RWPE2 (cell line): ENCODE results near the gene DNAJB5.
"Not testable (repeated sequence)": the region's sequence is repeated elsewhere in the genome, so short reads cannot be mapped to it uniquely, and the experiment has no call there.

Experiments used
- ATAC-seq: fragments of 200-7000 bp; cut with Tn5 transposase; 3 replicates; pipeline ENCODE4 v1.9.1; 2021; ENCODE audit warnings: low read depth
- DNase-seq: peaks from one replicate; pipeline ENCODE4 v3.0.0-alpha.2; 2020; ENCODE audit warnings: low spot score
- H3K27ac ChIP-seq: fragments of 450-650 bp; 2 replicates; pipeline ENCODE4 v1.5.1; 2017; ENCODE audit warnings: mild to moderate bottlenecking; ENCODE audit not compliant: poor library complexity, severe bottlenecking
- H3K27me3 ChIP-seq: fragments of 250-450 bp; sonication (Bioruptor Pico); 2 replicates; pipeline ENCODE4 v1.5.1; 2021; ENCODE audit warnings: mild to moderate bottlenecking, moderate library complexity; ENCODE audit not compliant: insufficient read depth, poor library complexity, severe bottlenecking
- H3K36me3 ChIP-seq: fragments of 250-450 bp; sonication (Bioruptor Pico); 2 replicates; pipeline ENCODE4 v1.5.1; 2020; ENCODE audit warnings: low read depth, mild to moderate bottlenecking, moderate library complexity
- H3K4me1 ChIP-seq: fragments of 250-450 bp; sonication (Bioruptor Pico); 2 replicates; pipeline ENCODE4 v1.5.1; 2021; ENCODE audit warnings: mild to moderate bottlenecking, moderate library complexity; ENCODE audit not compliant: insufficient read depth, poor library complexity, severe bottlenecking
- H3K4me3 ChIP-seq: fragments of 250-450 bp; sonication (Bioruptor Pico); 2 replicates; pipeline ENCODE4 v1.5.1; 2021; ENCODE audit warnings: mild to moderate bottlenecking, moderate library complexity; ENCODE audit not compliant: severe bottlenecking
- H3K9me3 ChIP-seq: fragments of 250-450 bp; sonication (Bioruptor Pico); 2 replicates; pipeline ENCODE4 v1.5.1; 2021; ENCODE audit warnings: mild to moderate bottlenecking, moderate library complexity; ENCODE audit not compliant: severe bottlenecking
- CTCF ChIP-seq: fragments of 450-650 bp; IDR thresholded peaks from one replicate; pipeline ENCODE4 v1.5.1; 2017; ENCODE audit warnings: mild to moderate bottlenecking, moderate library complexity; ENCODE audit not compliant: poor library complexity, severe bottlenecking

The DNAJB5 gene

GRCh38 chr9:34989003-34989945 is at the start of gene DNAJB5:
DNAJB5 (plus strand) TSS chr9:34989745; CDS start chr9:34990631, 886 bp downstream.
- DNase-seq (peak; percentile 98), ATAC-seq (peak; percentile 89)
- Histone ChIP-seq H3K27me3 (no peaks in the 10 kb centered on the region), H3K9me3 (no peaks in the 10 kb centered on the region), H3K36me3 (no peaks in the 10 kb centered on the region), H3K4me3 (peak within 1 kb of the TSS; percentile 49), H3K27ac (peak within 1 kb of the TSS; percentile 83), H3K4me1 (peaks cover 42% of the 10 kb centered on the region)
- no peak for TF ChIP-seq CTCF

GRCh38 chr9:34939989-34940388 is 49.6 kb upstream of the DNAJB5 start:
- not testable (repeated sequence) for H3K9me3 ChIP-seq, H3K27me3 ChIP-seq, H3K4me1 ChIP-seq, DNase-seq, H3K27ac ChIP-seq, H3K4me3 ChIP-seq, H3K36me3 ChIP-seq, ATAC-seq

- H3K27ac ChIP-seq: no peak overlapping the region
- H3K36me3 ChIP-seq: no peaks in the 10 kb centered on the region
- no peaks in the 10 kb centered on the region for H3K4me1 ChIP-seq
- H3K9me3 ChIP-seq: no peaks in the 10 kb centered on the region
- no peak overlapping the region for H3K4me3 ChIP-seq
- DNase-seq (no peak), ATAC-seq (no peak)
- TF ChIP-seq CTCF: no peak
- no peaks in the 10 kb centered on the region for H3K27me3 ChIP-seq
These were observed 41.1 kb upstream of the DNAJB5 start for GRCh38 chr9:34948451-34948850.

GRCh38 chr9:34954225-34954624 is 35.3 kb upstream of the DNAJB5 start:
- no peak overlapping the region for H3K27ac ChIP-seq
- H3K4me1 ChIP-seq: no peaks in the 10 kb centered on the region
- no peaks in the 10 kb centered on the region for H3K9me3 ChIP-seq
- DNase-seq (no peak), ATAC-seq (no peak)
- no peaks in the 10 kb centered on the region for H3K36me3 ChIP-seq
- TF ChIP-seq CTCF: no peak
- no peak overlapping the region for H3K4me3 ChIP-seq
- peaks cover 31% of the 10 kb centered on the region for H3K27me3 ChIP-seq

- H3K27ac ChIP-seq, H3K4me1 ChIP-seq, H3K4me3 ChIP-seq, ATAC-seq, H3K9me3 ChIP-seq, H3K36me3 ChIP-seq, DNase-seq: not testable (repeated sequence)
- H3K27me3 ChIP-seq: peaks cover 50% of the 10 kb centered on the region
These were observed 33.5 kb upstream of the DNAJB5 start for GRCh38 chr9:34956066-34956465.

GRCh38 chr9:34956648-34957047 is 32.9 kb upstream of the DNAJB5 start:
- TF ChIP-seq CTCF: no peak

More at GRCh38 chr9:34956648-34957047, 32.9 kb upstream of the DNAJB5 start:
- ATAC-seq (no peak), DNase-seq (no peak)
- peaks cover 51% of the 10 kb centered on the region for H3K27me3 ChIP-seq
- H3K9me3 ChIP-seq: no peaks in the 10 kb centered on the region
- H3K36me3 ChIP-seq: no peaks in the 10 kb centered on the region
- no peak overlapping the region for H3K27ac ChIP-seq
- no peaks in the 10 kb centered on the region for H3K4me1 ChIP-seq
- no peak overlapping the region for H3K4me3 ChIP-seq
